GM18858 (cell line): ENCODE measurements around the gene FAM177B.

Source experiments
- ATAC-seq: cut with Tn5 transposase; IDR thresholded peaks from one replicate; pipeline ENCODE4 v1.9.1; 2021; ENCODE audit not compliant: unreplicated experiment

The FAM177B gene

GRCh38 chr1:222785529-222785928 lies 48.5 kb downstream of the FAM177B start:
- ATAC-seq: no peak

DNA sequence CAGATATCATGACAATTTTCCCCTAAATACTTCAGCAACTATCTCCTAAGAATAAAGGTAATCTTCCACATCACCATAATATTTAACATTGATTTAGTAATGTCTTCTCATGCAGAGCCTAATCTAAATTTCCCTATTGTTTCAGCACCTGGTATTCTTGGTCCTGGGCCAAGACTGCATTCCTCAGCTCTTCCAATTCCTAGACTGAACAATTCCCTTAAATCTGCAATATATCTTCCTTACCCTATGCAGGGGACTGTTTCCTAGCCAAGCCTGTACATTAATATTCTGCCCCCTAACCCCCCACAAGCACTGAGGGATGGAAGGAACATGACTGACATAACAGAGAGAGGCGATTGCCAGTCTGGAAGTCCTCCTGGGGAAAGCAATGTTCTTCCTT lies 49.1 kb downstream of the FAM177B start:
- no peak for ATAC-seq

DNA sequence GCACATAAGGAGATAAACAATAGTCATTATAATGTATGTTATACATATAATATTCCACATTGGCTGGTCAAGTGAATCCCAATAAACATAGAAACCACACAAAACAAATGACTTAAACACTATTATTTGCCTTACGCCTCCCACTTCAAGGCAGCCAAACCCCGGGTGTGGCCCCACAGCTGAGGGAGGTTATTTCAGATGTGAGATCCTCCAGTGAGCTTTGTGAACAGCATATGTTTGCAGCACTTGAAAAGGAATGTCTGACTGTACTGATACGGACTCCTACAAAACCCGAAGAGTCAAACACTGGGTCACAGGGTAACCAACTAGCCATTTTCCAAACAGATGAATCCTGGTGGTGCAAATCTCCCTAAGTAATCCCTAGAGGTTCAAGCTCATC lies 50.7 kb downstream of the FAM177B start:
- ATAC-seq: no peak

DNA sequence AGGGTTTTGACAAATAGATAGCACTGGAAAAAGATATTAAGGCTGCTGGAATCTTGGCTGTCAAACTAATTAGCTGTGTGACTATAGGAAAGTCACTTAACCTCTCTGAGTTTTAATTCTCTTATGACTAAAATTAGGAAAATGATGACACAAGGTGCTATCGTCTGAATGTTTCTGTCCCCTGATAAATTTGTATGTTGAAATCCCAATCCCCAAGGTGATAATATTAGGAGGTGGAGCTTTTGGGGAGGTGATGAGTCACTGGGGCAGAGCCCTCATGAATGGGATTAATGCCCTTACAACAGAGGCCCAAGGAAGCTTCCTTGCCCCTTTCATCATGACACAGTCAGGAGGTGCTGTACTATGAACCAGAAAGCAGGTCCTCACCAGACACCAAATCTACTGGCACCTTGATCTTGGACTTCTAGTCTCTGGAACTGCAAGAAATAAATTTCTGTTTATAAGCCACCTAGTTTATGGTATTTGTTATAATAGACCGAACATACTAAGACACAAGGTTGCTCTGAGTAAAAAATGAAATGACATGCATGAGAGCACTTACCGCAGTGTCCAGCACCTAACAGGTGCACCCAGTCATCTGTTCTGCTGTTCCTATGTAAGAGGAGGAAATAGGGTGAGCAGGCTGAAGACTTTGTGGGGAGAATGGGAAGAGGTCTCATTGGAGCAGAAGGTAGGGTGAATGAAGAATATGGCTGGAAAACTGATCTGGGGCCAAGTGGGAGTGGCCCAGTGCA lies 51.6 kb downstream of the FAM177B start:
- no peak for ATAC-seq

GRCh38 chr1:222790115-222790514 lies 53.1 kb downstream of the FAM177B start:
- ATAC-seq: no peak

GRCh38 chr1:222790520-222790919 lies 53.5 kb downstream of the FAM177B start:
- ATAC-seq: no peak

- no peak for ATAC-seq
Measured at GRCh38 chr1:222791006-222791710, 54.2 kb downstream of the FAM177B start.

- ATAC-seq: no peak
Measured at GRCh38 chr1:222792744-222793143, 55.7 kb downstream of the FAM177B start.

DNA sequence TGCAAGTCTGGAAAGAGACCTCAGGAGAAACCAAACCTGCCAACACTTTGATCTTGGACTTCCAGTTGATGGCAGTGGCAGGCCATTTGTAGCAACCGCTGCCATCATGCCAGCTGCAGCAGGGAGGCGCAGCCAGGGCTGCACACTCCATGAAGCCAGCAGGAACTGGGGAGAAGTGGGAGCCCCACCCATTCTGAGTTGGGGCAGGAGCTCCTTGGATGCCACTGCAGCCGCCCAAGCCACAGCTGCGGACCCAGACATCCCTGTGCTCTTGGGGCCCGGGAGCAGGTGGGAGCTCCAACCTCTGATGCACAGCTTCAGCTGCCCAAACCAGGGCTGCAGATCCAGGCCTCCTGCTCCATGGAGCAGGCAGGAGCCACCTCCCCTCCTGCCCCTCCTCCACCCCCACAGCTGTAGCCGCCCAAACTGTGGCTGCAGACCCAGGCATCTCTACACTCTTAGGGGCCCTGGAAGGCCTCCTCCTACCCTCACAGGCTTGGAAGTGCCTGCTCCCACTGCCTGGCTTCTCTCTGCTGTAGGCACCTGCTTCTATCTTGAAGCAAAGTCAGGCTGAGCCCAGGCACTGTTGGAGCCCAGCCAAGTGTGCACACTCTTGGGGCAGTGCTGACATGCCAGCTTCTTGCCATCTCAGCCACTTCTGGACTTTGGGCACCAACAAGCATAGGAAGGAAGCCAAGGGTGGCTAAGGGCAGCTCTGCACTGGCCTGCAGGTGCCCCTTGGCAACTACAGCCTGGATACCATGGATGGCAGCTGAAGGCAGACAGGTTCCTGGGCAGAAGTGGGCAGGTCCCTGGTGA lies 57.9 kb downstream of the FAM177B start:
- no peak for ATAC-seq

DNA sequence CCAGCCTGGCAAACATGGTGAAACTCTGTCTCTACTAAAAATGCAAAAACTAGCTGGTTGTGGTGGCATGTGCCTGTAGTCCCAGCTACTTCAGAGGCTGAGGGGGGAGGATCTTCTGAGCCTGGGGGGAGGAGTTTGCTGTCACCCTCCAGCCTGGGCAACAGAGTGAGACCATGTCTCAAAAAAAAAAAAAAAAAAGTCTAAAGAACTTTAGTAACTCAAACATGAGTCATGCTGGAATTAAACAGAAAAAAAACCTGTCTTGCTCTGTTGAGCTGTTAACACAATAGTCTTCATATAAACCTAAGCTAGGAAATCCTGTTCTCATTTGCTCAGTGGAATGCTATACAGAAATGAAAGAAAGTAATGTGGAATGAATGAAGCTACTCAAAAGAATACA lies 61.1 kb downstream of the FAM177B start:
- ATAC-seq: no peak

- no peak for ATAC-seq
Measured at GRCh38 chr1:222798975-222799374, 62.0 kb downstream of the FAM177B start.
